ENCODE results near the gene ATG2A. TPM values are rescaled to one million over a fixed set of nuclear protein-coding genes. Genes with fewer than 3 reads are reported as not detected.

ATG2A gene
- total RNA-seq: 39.5 TPM

- no peak for TF ChIP-seq CTCF (IDR thresholded peaks at IDR 0.05)
Measured at GRCh38 chr11:64916775-64917662, at the start of gene ATG2A. Gene ATG2A, minus strand, starts transcription at chr11:64917209. Its CDS starts 74 bp downstream, at chr11:64917135.

GRCh38 chr11:64963072-64963631 is 46.1 kb upstream of the ATG2A start:
- H3K27ac ChIP-seq: no peak overlapping the region
- intact Hi-C loops (cut with DNase I): no loop called here
- H3K4me1 ChIP-seq: no peaks in the 10 kb centered on the region
- no peak for TF ChIP-seq CTCF (IDR thresholded peaks at IDR 0.05)
- no peaks in the 10 kb centered on the region for H3K27me3 ChIP-seq
- H3K36me3 ChIP-seq: no peaks in the 10 kb centered on the region
- H3K4me3 ChIP-seq: no peak overlapping the region
- no peaks in the 10 kb centered on the region for H3K9me3 ChIP-seq
- no peak for DNase-seq (ENCODE audit: low spot score in 2 of 2)

More at GRCh38 chr11:64916775-64917662, at the start of gene ATG2A:
- Histone ChIP-seq H3K27me3 (no peaks in the 10 kb centered on the region), H3K9me3 (no peaks in the 10 kb centered on the region), H3K27ac (peak within 1 kb of the TSS; percentile 75 to 76), H3K4me1 (peaks cover 6 to 19% of the 10 kb centered on the region in 2 donors), H3K4me3 (peak within 1 kb of the TSS; percentile 92 to 94), H3K36me3 (peaks cover 21 to 25% of the 10 kb centered on the region in 2 donors)
- peak; percentile 99 to 100 for DNase-seq (ENCODE audit: low spot score in 2 of 2)
- intact Hi-C loops (cut with DNase I): loop anchor here (1.0 to 5.0 kb wide), 5 partner anchors 96 to 200 kb away; partner anchors contain the start of genes CDCA5, SNX15, VPS51 and ZFPL1

- H3K4me1 ChIP-seq: no peaks in the 10 kb centered on the region
- H3K4me3 ChIP-seq: no peak overlapping the region
- H3K27me3 ChIP-seq: no peaks in the 10 kb centered on the region
- H3K9me3 ChIP-seq: no peaks in the 10 kb centered on the region
- TF ChIP-seq CTCF (IDR thresholded peaks at IDR 0.05): no peak
- no peak overlapping the region for H3K27ac ChIP-seq
- intact Hi-C loops (cut with DNase I): no loop called here
- DNase-seq (ENCODE audit: low spot score in 2 of 2): no peak
- H3K36me3 ChIP-seq: no peaks in the 10 kb centered on the region
Measured at GRCh38 chr11:64960719-64961118, 43.7 kb upstream of the ATG2A start.

- intact Hi-C loops (cut with DNase I): no loop called here
- H3K4me3 ChIP-seq: no peak overlapping the region
- H3K4me1 ChIP-seq: no peaks in the 10 kb centered on the region
- H3K36me3 ChIP-seq: no peaks in the 10 kb centered on the region
- no peak for TF ChIP-seq CTCF (IDR thresholded peaks at IDR 0.05)
- H3K27ac ChIP-seq: no peak overlapping the region
- H3K27me3 ChIP-seq: no peaks in the 10 kb centered on the region
- no peak for DNase-seq (ENCODE audit: low spot score in 2 of 2)
- H3K9me3 ChIP-seq: no peaks in the 10 kb centered on the region
Measured at GRCh38 chr11:64959498-64959897, 42.5 kb upstream of the ATG2A start.

- H3K36me3 ChIP-seq: no peaks in the 10 kb centered on the region
- DNase-seq (ENCODE audit: low spot score in 2 of 2): peak in 1 of 2 donors; percentile 24
- no peak for TF ChIP-seq CTCF (IDR thresholded peaks at IDR 0.05)
- no peaks in the 10 kb centered on the region for H3K27me3 ChIP-seq
- H3K27ac ChIP-seq: no peak overlapping the region
- H3K9me3 ChIP-seq: no peaks in the 10 kb centered on the region
- no peaks in the 10 kb centered on the region for H3K4me1 ChIP-seq
- H3K4me3 ChIP-seq: no peak overlapping the region
- intact Hi-C loops (cut with DNase I): no loop called here
Measured at GRCh38 chr11:64954201-64954600, 37.2 kb upstream of the ATG2A start.
